GM12864 (cell line): ENCODE measurements around the gene FIGLA.

ENCODE experiments used
- DNase-seq: peaks from one replicate; pipeline ENCODE4 v3.0.0-alpha.2; 2011; ENCODE audit warnings: low read depth
- H3K4me3 ChIP-seq: 2 replicates; pipeline ENCODE4 v1.5.1; 2011; ENCODE audit warnings: mild to moderate bottlenecking, low read depth, low read length, control low read depth
- TF ChIP-seq, protein P1 (sequence below): IDR thresholded peaks from 2 replicates; pipeline ENCODE4 v1.5.1; 2011; ENCODE audit warnings: low read depth, mild to moderate bottlenecking, moderate library complexity, low read length, control low read depth, inconsistent platforms; ENCODE audit errors: missing control alignments

The FIGLA gene

DNA sequence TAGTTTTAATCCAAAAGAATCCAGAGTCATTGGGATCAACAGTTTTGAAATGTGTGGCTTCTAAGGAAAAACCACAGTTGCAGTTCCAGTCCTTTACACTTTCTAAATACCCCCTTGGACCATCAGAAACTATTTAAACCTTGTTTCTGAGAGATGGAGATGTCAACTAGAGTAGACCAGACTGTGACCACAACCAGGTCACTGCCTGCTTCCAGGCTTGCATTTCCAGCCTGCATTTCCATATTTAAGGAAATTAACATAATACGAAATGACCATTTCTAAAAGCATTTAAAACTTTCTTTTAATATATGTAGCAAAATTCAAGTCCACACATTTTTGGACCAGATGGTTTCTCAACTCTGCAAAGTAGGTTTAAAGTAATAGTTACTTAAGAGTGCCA lies 60.8 kb downstream of the FIGLA start:
- TF ChIP-seq, protein P1, sequence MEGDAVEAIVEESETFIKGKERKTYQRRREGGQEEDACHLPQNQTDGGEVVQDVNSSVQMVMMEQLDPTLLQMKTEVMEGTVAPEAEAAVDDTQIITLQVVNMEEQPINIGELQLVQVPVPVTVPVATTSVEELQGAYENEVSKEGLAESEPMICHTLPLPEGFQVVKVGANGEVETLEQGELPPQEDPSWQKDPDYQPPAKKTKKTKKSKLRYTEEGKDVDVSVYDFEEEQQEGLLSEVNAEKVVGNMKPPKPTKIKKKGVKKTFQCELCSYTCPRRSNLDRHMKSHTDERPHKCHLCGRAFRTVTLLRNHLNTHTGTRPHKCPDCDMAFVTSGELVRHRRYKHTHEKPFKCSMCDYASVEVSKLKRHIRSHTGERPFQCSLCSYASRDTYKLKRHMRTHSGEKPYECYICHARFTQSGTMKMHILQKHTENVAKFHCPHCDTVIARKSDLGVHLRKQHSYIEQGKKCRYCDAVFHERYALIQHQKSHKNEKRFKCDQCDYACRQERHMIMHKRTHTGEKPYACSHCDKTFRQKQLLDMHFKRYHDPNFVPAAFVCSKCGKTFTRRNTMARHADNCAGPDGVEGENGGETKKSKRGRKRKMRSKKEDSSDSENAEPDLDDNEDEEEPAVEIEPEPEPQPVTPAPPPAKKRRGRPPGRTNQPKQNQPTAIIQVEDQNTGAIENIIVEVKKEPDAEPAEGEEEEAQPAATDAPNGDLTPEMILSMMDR = no peak
- H3K4me3 ChIP-seq = no peak overlapping the region

DNA sequence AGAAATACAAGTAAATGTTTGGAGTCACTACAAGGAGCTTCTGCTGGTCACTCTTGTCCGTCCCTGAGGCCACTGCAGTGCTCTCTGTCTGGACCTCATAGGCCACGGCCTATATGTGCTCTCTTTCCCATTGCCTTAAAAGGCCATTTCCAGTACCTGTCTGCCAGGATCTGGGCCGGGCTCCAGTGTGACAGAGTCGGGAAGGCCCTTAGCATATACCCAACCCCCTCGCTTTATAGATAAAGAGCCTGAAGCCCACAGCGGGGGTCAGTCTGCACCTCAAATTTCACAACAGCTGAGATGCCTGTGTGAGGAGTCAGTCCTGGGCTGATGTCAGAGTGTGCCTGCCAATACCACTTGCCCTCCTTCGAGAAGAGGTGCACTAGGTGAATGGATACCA lies 62.3 kb downstream of the FIGLA start:
- DNase-seq = no peak
- TF ChIP-seq, protein P1 = no peak
- H3K4me3 ChIP-seq = no peak overlapping the region

More for the DNA sequence above, 60.8 kb downstream of the FIGLA start:
- DNase-seq = no peak
